K562 (cell line): ENCODE results near the gene FSCN2. TPM values are rescaled to one million over a fixed set of nuclear protein-coding genes. Genes with fewer than 3 reads are reported as not detected.

ENCODE experiments used
- ATAC-seq: fragments of 200-7000 bp; cut with Tn5 transposase; 3 replicates; pipeline ENCODE4 v1.9.1; 2020; ENCODE audit warnings: moderate library complexity
- BruUV-seq: library from RNA; stranded (reverse); fragments of 400-500 nt; replicated peaks from 2 replicates; lab custom pipeline; 2021; lab: Mats Ljungman, UMichigan
- CTCF ChIA-PET: fragments of 300-600 bp; formaldehyde crosslinking; extraction: SDS; loops from one replicate; lab custom pipeline; 2021; ENCODE audit warnings: low intra/inter-chr PET ratio; lab: Yijun Ruan, JAX
- POLR2A ChIA-PET: fragments of 300-600, 350-650 bp; sonication (Branson Sonifier 250); formaldehyde crosslinking; extraction: SDS; loops from one replicate; lab custom pipeline; 2021; ENCODE audit warnings: antibody characterized with exemption, inconsistent platforms; lab: Yijun Ruan, JAX
- DNase-seq, 4 experiments: peaks; one replicate each; pipeline versions ENCODE4 v3.0.0 to v3.0.0-alpha.2; 2011 to 2018; ENCODE audit warnings: low spot score in 3 of 4, mixed read lengths in 3 of 4; ENCODE audit errors: extremely low read depth in 1 of 4
- FAIRE-seq: peaks from 2 replicates; lab custom pipeline; 2011; peaks lifted over from hg19 to GRCh38; lab: Jason Lieb, UNC
- H2AFZ ChIP-seq: 2 replicates; pipeline ENCODE4 v1.6.0; 2011; ENCODE audit warnings: low read depth, low read length, control low read depth, inconsistent platforms
- H3K27ac ChIP-seq: fragments of 200-600 bp; 3 replicates; pipeline ENCODE4 v1.8.0; 2011; ENCODE audit warnings: low read depth, mild to moderate bottlenecking, control low read depth, inconsistent platforms, low read length, moderate library complexity, mixed read lengths; ENCODE audit errors: extremely low read depth
- H3K27me3 ChIP-seq, 2 experiments: fragments of 300-600 bp in 1 of 2; 2 replicates in 1 of 2; 3 replicates in 1 of 2; pipeline versions ENCODE4 v1.6.0 to v1.8.0; 2011; ENCODE audit warnings: inconsistent platforms in 2 of 2, low read length in 2 of 2, mild to moderate bottlenecking in 1 of 2, mixed read lengths in 1 of 2, moderate library complexity in 1 of 2; ENCODE audit not compliant: control insufficient read depth in 2 of 2, insufficient read depth in 2 of 2
- H3K36me3 ChIP-seq: fragments of 300-600 bp; 3 replicates; pipeline ENCODE4 v1.8.0; 2011; ENCODE audit warnings: mild to moderate bottlenecking, low read length, inconsistent platforms; ENCODE audit not compliant: control insufficient read depth, insufficient read depth
- H3K4me1 ChIP-seq, 2 experiments: fragments of 200-600 bp in 1 of 2; replicated peaks in 1 of 2; 2 replicates in 1 of 2; 3 replicates in 1 of 2; pipeline versions ENCODE4 v1.5.1 to v1.8.0; 2011; ENCODE audit warnings: inconsistent platforms in 2 of 2, low read length in 2 of 2, mild to moderate bottlenecking in 1 of 2, mixed read lengths in 1 of 2, moderate library complexity in 1 of 2; ENCODE audit not compliant: control insufficient read depth in 2 of 2, insufficient read depth in 2 of 2
- H3K4me2 ChIP-seq: 2 replicates; pipeline ENCODE4 v1.6.1; 2011; ENCODE audit warnings: low read length, control low read depth, inconsistent platforms, mixed read lengths; ENCODE audit not compliant: insufficient read depth
- H3K4me3 ChIP-seq: fragments of 200-600 bp; sonication (generic), shearing (Covaris generic); 2 replicates; pipeline ENCODE4 v1.5.1; 2016; ENCODE audit warnings: control low read depth, inconsistent platforms
- H3K79me2 ChIP-seq: fragments of 200-600 bp; 3 replicates; pipeline ENCODE4 v1.8.0; 2011; ENCODE audit warnings: low read length, inconsistent platforms; ENCODE audit not compliant: control insufficient read depth, insufficient read depth
- H3K9ac ChIP-seq, 2 experiments: 2 replicates each; pipeline versions ENCODE4 v1.6.0 to v1.6.1; 2011; ENCODE audit warnings: low read depth in 2 of 2, low read length in 2 of 2, control low read depth in 1 of 2, inconsistent platforms in 1 of 2, mild to moderate bottlenecking in 1 of 2, mixed read lengths in 1 of 2; ENCODE audit not compliant: insufficient read depth in 1 of 2
- H3K9me1 ChIP-seq: one replicate; pipeline ENCODE4 v1.6.0; 2011; ENCODE audit warnings: inconsistent platforms, mild to moderate bottlenecking, low read length, moderate library complexity; ENCODE audit not compliant: control insufficient read depth, insufficient read depth
- H3K9me3 ChIP-seq: replicated peaks from 2 replicates; pipeline ENCODE4 v1.5.1; 2011; ENCODE audit warnings: low read depth, low read length, inconsistent platforms; ENCODE audit not compliant: control insufficient read depth, insufficient read depth
- H4K20me1 ChIP-seq: replicated peaks from 2 replicates; pipeline ENCODE4 v1.6.1; 2011; ENCODE audit warnings: low read length, inconsistent platforms, mixed read lengths; ENCODE audit not compliant: control insufficient read depth, insufficient read depth
- BRD4 ChIP-seq: fragments of 200-600 bp; sonication (generic); IDR thresholded peaks from 2 replicates; pipeline ENCODE4 v1.6.1; 2017; ENCODE audit warnings: inconsistent platforms
- NFYB ChIP-seq: IDR thresholded peaks from 2 replicates; pipeline ENCODE4 v1.6.1; 2011; ENCODE audit warnings: mild to moderate bottlenecking, moderate library complexity; ENCODE audit not compliant: insufficient read length; ENCODE audit errors: extremely low read depth
- ZFX ChIP-seq: sonication (generic); formaldehyde crosslinking; IDR thresholded peaks from 2 replicates; pipeline ENCODE4 v1.8.0; 2022; ENCODE audit warnings: mild to moderate bottlenecking, missing genetic modification reagents, moderate library complexity
- ZNF696 ChIP-seq: fragments of 250-450 bp; sonication (Bioruptor Pico); conservative IDR thresholded peaks from 2 replicates; pipeline ENCODE4 v1.4.0; 2020; ENCODE audit warnings: mild to moderate bottlenecking, moderate library complexity
- WGBS: fragments of 100-300 bp; shearing (Covaris generic); methylation state at CpG from one replicate; pipeline ENCODE4 v1.1.6; 2016; ENCODE audit warnings: low coverage, mixed read lengths; ENCODE audit not compliant: insufficient coverage; ENCODE audit errors: missing lambda C conversion rate; 5-methylcytosine and 5-hydroxymethylcytosine counted together
- in situ Hi-C: fragments of 300-500 bp; cut with MboI; formaldehyde crosslinking; loops from 4 replicates; pipeline ENCODE4 v1.15.0; 2018; ENCODE audit warnings: inconsistent platforms, mixed read lengths
- intact Hi-C: fragments of 100-400 bp; cut with micrococcal nuclease; formaldehyde crosslinking; loops from 2 replicates; pipeline ENCODE4 v1.14.2; 2022
- polyA plus RNA-seq, 8 experiments: library from polyadenylated mRNA; depleted of rRNA in 4 of 8; stranded (reverse) in 5 of 8; unstranded in 3 of 8; fragments of >200 nt; fragmentation: Nextera tagmentation in 2 of 8; fragmentation: Illumina TruSeq in 1 of 8; extraction: Ambion mirVana in 2 of 8; extraction: Trizol in 1 of 8; gene quantifications; 2 replicates each; pipeline versions ENCODE4 v1.2.1 to v1.2.3, GENCODE V29; 2011 to 2014; ENCODE audit warnings: inconsistent platforms in 1 of 8, missing spikeins in 1 of 8
- total RNA-seq, 7 experiments: library from RNA; depleted of rRNA in 6 of 7; stranded (reverse); fragments of >200 nt in 6 of 7; fragmentation: Illumina TruSeq in 2 of 7; extraction: Trizol in 2 of 7; gene quantifications; 2 replicates each; pipeline versions ENCODE4 v1.2.1 to v1.2.3, GENCODE V29; 2011 to 2021; ENCODE audit warnings: low replicate concordance in 1 of 7
- TF ChIP-seq, protein P1 (sequence below): fragments of 450-650 bp; formaldehyde crosslinking; conservative IDR thresholded peaks from 2 replicates; pipeline ENCODE4 v1.4.0; 2022; ENCODE audit warnings: mild to moderate bottlenecking, missing genetic modification characterization
- TF ChIP-seq, protein P2 (sequence below): fragments of 250-450 bp; sonication (Bioruptor Pico); IDR thresholded peaks from 2 replicates; pipeline ENCODE4 v1.5.0; 2021; ENCODE audit warnings: mild to moderate bottlenecking, borderline replicate concordance

Gene FSCN2
- total and polyA plus RNA-seq, 9 of the 15 experiments (the other 6 are each of a cell fraction or from before 2014, with no cell fraction given), result 0.08 TPM; not detected in 8

DNA sequence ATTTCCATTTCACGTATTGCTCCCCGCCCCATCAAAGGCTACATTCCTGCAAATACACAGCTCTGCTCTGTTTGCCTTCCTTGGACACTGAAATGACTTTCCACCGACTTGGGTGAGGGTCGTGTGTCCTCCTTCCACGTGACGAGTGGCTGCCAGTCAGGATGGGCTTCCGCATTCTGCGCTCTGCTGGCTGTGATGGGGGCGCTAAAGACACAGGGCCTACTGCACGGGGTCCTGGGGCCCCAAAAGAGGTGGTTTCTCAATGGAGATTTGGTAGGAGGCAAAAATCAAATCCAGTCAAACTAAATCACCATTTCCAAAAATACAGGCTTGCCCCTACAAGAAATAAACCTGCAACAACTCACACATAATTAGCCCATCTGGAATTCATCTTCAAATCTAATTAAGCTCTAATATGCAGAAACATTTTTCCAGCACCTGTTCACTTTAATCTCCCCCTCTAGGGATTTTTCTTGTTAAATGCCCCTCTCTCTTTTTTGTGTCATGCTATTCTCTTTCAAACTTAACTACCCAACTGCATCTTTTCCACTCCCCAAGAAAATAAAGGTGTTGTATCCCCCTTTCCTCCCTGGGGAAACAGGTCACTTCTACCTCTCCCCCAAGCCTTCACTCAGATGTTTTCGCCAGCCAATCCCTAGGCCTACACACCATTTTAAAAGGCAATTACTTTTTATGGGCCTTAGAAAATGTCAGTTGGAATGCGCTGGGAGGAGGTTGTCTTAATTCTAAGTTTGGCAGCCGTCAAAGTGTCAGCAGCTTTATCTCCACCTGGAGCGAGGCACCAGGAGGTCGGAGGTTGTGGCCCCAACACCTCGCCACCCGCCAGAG lies 45.8 kb downstream of the FSCN2 start:
- no TSS peak for BruUV-seq
- no peak for ATAC-seq
- Histone ChIP-seq H3K79me2 (0 out of 3 replicates have a peak, but pooled peaks cover 2% of the 10 kb centered on the region), H3K4me2 (no peak overlapping the region), H4K20me1 (no peaks in the 10 kb centered on the region; the same call in 1 of the 2 replicates), H3K27me3 (no peaks in the 10 kb centered on the region), H2AFZ (no peak overlapping the region), H3K9me1 (no peaks in the 10 kb centered on the region), H3K9me3 (no peaks in the 10 kb centered on the region), H3K4me3 (no peak overlapping the region), H3K4me1 (peaks cover 0 to 3% of the 10 kb centered on the region in 2 experiments; a peak in 1 of 5 replicates), H3K9ac (no peak overlapping the region), H3K27ac (no peak overlapping the region), H3K36me3 (peaks cover 94% of the 10 kb centered on the region)
- in situ Hi-C loops (no loop called here), intact Hi-C loops (no loop called here)
- ChIA-PET POLR2A (interaction anchor here (1.1 to 1.9 kb wide), 2 partner anchors 8 to 17 kb away, joined by 6 to 7 read pairs; no protein-coding TSS in a partner anchor), CTCF (no interaction called here)
- no peak for DNase-seq
- FAIRE-seq, result no peak
- WGBS, result 82% methylated on average over 17 of the region's 17 CpGs
- TF ChIP-seq, protein P1, sequence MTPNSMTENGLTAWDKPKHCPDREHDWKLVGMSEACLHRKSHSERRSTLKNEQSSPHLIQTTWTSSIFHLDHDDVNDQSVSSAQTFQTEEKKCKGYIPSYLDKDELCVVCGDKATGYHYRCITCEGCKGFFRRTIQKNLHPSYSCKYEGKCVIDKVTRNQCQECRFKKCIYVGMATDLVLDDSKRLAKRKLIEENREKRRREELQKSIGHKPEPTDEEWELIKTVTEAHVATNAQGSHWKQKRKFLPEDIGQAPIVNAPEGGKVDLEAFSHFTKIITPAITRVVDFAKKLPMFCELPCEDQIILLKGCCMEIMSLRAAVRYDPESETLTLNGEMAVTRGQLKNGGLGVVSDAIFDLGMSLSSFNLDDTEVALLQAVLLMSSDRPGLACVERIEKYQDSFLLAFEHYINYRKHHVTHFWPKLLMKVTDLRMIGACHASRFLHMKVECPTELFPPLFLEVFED (CRISPR knock-in tag), result no peak
- TF ChIP-seq, protein P2, sequence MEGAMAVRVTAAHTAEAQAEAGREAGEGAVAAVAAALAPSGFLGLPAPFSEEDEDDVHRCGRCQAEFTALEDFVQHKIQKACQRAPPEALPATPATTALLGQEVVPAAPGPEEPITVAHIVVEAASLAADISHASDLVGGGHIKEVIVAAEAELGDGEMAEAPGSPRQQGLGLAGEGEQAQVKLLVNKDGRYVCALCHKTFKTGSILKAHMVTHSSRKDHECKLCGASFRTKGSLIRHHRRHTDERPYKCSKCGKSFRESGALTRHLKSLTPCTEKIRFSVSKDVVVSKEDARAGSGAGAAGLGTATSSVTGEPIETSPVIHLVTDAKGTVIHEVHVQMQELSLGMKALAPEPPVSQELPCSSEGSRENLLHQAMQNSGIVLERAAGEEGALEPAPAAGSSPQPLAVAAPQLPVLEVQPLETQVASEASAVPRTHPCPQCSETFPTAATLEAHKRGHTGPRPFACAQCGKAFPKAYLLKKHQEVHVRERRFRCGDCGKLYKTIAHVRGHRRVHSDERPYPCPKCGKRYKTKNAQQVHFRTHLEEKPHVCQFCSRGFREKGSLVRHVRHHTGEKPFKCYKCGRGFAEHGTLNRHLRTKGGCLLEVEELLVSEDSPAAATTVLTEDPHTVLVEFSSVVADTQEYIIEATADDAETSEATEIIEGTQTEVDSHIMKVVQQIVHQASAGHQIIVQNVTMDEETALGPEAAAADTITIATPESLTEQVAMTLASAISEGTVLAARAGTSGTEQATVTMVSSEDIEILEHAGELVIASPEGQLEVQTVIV (CRISPR knock-in tag), result no peak
- TF ChIP-seq NFYB (no peak), ZNF696 (no peak), BRD4 (no peak), ZFX (no peak)
